Hematopoietic multipotent progenitor cell treated with erythropoietin and hydrocortisone succinate and interleukin-3 and kit ligand, for 15 days (in vitro differentiated cells): ENCODE results near the gene PMP22.

ENCODE experiments used
- DNase-seq: peaks from one replicate; pipeline ENCODE4 v3.0.0-alpha.2; 2015; ENCODE audit warnings: low spot score

Gene PMP22

DNA sequence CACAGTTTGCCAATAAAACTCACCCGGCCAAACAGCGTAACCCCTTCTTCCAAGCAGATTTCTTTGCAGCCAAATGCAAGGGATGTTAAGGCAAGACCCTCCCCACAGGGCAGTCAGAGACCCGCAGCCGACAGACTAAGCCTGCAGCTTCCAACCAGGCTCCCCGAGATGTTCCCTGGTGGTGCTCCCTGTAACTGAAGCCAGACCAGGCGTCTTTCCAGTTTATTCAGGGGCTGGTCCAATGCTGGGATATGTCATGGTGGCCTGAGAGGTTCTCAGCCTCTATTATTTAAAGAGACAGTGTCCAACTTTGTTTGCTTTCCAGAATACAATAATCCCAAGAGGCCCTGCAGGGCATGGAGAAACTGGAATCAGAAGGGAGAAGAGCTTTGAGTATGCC is at the start of gene PMP22:
TSS of gene PMP22 (minus strand) at position 196 of the 400 bp plus-strand sequence. CDS start 4,599 bp downstream, outside the sequence.
- DNase-seq: no peak

DNA sequence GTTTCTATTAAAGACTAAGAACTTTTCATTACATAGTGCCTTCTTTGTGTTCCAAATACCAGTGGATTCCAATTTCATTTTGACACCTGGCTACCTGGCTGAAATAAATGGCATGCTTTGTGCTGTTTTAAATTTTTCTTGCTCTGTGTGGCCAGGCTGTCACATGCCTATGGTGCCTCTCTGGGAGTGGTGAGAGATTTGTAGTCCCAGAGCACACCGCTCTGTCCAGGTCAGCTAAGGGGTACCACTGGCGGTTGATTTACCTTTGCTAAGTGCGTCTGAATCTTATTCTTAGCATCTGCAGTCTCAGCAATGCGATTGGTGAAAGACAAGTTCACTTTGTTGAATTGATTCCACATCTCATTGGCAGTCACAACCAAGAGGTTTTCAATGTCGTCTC is 46.9 kb upstream of the PMP22 start:
- no peak for DNase-seq

DNA sequence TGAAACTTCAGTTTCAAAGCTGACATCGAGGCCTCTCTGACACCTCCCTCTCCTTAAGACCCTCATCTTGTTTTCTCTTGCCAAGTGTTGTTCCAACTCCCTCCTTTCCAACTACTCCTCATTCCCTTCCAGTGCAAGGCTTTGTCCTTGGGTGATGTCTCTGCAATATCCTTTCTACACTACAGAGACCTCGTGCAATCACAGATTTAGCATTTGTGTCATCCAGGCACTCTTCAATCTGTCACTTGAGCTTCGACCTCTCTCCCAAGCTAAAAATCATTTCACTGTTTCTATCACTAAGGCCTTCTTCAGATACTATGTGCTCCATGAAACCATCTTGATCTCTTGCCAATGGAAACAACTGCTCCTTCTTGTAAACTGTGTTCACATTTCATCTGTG is 44.7 kb upstream of the PMP22 start:
- no peak for DNase-seq

DNA sequence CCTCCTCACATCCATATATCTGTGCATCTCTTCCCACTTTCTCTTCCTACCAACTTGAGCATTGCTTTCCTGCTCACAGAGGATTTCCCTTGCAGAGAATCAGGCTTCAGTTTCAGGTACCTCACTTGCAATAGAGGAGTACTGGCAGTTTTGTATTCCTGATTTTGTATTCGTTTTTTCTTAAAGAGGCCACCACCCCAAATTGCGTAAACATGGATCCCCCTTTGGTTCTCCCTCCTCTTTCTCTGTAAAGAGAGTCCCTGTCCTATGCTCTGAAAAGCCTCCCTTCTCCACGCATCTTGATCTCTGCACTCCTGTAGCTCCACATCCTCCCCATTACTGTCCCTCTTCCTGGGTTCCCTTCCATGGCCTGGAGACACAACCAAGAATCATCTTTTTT is 44.1 kb upstream of the PMP22 start:
- no peak for DNase-seq

DNA sequence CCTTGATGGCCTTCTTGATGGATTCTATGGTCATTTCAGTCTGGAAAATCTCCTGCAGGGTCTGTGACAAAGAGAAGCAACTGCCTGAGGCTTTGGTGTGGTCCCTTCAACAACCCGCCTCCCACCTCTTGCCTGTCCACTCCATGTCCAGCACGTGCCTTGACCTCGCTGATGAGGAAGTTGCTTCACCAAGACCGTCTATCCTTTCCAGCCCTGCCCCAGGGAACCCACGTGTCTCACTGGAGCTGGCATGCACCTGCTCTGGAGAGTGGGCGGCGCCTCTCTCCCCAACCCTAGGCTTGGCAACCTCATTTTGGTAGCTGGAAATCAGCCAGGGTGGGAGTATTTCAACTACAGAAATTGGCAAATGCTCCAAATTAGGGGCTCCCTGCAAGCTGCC is 43.6 kb upstream of the PMP22 start:
- DNase-seq: no peak

DNA sequence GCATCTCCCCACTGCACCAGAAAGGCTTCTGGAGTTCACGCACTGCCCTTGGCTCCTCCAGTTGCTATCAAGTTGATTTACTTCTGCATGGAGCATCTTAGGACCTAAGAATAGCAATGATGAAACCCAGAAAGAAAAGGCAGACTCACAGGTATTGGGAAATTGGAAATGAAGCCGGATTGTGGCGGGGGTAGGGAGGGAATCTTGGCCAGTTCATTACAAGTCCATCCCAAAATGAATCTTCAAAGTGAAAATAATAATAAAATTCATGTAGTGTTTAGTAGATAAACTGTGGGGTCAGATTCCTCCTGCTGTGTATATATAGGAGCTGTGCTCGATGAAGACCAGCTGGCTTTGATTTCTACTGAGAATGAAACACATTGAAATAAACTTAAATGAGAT is 42.6 kb upstream of the PMP22 start:
- no peak for DNase-seq

DNA sequence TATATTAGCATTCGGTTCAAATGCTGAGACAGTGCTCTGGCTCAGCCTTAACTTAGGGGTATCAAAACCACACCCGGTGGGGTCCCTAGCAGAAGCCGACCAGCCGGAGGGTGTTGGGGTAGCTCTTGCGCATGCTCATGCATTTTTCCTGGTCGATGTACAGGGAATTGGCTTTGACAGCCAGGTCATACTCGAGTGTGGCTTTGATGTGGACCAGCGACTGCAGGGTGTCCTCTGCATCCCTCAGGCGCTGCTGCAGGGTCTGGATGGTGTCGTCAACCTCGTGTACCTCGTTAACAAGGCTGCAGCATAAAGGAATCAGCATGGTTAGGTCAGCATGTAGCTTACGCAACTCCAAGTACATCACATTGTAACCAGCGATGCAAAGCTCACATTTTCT is 38.7 kb upstream of the PMP22 start:
- DNase-seq: no peak

DNA sequence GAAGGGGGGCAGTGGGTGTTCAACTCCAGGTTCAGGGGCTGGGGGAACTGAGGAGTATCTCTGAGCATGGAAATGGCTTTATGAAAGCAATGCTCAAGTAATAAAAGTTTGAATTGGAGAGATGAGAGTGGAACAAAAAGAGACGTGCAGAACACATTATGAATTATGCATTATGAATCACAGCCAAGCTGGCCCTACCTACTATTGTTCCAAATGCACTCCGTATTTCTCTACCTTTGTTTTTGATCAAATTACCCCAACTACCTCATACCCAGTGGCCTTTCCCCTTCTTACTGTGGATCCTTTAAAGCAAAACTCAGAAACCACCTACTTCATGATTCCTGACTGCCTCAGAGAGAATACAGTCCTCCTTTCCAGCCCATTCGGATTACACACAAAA is 38.1 kb upstream of the PMP22 start:
- no peak for DNase-seq

DNA sequence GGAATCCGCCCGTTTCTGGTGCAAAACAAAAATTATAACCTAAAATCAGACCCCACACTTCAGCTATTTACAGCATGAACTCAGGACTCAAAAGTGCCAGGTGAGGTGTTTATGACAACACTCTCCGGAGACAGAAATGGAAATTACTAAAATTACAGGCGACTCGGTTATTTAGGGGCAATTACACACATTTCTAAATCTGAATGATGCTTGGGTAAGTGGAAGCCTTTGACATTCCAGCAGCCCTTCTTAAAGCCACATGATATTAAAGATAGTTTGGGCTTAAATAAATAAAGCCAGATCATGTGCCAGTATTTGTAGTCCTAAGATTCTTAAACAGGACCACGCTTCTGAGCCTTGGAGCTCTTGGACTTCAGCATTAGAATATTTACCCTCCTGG is 36.7 kb upstream of the PMP22 start:
- no peak for DNase-seq

DNA sequence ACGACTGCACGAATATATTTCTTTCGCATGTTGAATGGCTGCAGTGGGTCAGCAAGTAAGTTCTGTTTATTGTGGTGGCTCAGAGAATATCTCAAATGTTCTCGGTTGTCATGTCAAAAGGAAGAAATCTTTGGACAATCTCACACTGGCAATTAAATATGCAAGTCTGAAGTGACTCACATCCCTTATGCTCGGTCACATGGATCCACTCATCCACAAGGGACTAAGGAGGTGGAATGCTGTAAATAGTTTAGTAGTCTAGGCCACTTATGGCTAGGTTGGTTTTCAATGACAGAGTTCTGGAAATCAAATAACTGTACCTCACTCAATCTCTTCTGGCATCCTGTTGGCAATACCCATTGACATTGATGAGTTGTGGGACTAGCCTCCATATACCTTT is 33.0 kb upstream of the PMP22 start:
- no peak for DNase-seq

DNA sequence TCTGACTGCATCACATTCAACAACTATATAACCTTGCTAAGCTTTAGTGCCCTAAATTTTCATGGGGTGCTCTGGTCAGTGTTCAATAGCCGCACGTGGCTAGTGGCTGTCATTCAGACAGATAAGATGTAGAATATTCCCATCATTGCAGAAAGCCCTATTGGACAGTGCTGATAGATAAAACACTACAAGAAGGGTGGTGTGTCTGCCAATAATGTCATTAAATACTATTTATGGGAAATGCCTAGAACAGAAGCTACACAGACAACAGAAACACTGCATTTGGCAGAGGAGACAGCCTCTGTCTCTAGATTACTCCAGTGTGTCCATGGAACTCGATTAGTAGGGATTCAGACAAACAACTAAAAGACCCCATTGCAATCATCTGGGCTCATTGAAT is 28.4 kb upstream of the PMP22 start:
- no peak for DNase-seq

DNA sequence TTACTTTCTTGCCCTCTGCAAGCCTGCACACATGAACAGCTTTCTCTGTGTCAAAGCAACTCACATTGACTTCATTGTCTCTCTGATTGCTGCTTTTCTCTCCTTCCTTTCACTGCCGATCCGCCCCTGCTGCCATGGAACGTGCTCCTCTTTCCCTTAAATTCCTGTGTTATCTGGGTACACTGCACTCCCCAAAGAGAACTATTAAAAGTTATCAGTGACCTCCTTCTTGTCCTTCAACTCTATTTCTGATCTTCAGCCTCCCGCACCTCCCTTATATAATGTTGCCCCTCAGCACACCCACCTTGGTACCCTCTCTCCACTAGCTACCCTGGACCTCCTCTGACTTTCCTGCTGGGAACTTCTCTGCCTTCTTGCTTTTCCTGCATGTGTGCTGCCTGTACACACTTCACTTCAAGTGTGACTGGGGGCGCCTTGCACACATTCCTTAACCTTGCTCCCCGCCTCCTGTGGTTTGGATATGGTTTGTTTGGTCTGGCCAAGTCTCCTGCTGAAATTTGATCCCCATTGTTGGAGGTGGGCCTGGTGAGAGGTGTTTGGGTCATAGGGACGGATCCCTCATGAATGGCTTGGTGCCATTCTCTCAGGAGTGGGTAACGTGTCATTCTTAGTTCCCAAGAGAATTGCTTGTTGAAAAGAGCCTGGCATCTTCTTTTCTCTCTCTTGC is 26.7 kb upstream of the PMP22 start:
- no peak for DNase-seq

DNA sequence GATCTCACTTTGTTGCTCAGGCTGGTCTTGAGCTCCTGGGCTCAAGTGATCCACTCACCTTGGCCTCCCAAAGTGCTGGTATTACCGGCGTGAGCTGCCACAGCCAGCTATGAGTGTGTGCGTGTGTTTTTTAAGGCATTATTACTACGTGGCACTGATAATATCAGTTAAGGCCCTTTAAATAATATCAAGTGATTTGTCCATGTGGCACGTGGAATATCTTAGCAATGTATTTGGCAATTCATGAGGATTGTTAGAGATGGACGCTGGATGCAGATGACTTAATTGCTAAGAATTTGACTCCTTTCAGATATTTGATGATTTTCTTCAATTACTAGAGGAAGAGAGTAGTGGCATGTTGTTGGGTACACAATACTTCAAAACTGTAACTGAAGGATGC is 25.5 kb upstream of the PMP22 start:
- DNase-seq: no peak

DNA sequence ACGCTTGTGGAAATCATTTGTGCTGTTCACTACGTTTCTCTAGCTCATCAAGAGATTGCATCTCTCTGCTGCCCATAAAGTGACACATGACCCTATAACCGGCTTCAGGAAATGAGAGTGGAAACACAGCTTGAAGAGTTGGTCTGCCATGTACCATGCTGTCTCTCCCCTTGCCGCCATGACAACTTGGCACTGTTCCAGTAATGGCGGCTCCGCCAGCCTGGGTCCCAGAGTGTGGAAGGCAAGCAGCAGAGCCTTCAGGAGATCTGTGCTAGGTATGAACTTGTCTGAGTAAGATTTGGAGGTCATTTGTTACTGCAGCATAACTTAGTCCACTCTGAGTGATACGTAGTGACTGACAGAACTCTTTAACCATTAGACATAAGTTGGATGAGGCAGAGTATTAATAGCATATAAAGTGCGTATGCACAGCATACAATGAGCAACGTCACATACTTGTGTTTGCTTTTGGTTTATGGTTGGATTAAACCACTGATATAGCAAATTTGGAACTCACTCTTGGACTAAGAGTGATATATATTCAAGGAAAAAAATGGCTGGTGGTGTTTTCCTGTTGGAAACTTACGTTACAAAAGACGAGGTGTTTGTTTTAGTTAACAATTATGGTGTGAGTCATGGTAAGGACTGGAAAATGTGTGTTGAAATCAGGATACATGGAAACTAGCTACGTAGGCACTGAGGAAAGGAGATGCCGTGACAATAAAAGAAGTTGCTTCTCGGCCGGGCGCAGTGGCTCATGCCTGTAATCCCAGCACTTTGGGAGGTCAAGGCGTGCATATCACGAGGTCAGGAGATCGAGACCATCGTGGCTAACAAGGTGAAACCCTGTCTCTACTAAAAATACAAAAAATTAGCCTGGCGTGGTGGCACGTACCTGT is 24.4 kb upstream of the PMP22 start:
- no peak for DNase-seq

DNA sequence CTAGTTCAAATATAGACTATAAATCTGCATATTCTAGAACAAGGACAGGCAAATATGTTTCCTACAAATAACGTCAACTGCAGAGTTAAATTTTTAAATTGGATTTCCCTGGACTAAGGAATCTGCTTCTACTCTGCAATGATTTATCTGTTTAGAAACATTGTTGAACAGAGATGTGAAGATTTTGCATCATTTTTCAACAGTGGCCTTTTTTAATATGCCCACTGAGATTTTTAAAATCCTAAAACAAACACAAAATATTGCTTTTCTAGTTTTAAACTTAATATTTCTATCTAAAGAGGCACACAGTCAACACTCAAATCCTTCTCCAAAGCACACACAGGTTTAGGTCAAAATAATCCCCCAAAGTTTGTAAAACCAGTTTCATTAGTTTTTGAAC is 23.7 kb upstream of the PMP22 start:
- no peak for DNase-seq

DNA sequence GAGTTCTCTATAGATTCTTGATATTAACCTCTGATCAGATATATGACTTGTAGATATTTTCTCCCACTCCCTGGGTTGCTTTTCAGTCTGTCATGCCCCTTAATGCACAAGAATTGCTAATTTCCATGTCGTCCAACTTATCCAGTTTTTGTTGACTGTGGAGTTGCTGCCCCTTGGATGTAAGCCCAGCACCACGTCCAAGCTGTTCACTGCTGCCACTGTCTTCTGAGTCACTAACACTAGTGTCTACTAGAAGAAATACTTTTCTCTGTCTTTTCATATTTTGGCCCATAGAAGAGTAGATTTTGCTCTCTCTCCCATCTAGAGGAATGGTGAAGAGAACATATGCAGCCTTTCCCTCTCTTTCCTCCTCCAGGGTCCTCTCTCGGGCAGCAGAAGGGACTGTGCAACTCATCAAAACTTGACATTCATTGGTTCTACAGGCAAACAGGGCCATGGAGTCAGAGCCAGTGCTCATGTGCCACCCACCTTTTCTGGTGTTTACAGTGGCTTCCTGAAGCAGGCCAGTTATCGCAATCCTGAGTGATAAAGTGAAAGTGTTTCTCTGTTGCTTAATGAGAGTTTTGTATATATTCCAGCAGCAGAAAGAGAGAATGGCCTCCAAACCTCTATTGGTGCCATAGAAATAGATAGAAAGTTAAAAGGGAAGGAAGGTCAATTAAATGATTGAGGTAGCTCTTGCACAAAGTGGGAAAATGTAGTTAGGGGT is 22.6 kb upstream of the PMP22 start:
- no peak for DNase-seq

DNA sequence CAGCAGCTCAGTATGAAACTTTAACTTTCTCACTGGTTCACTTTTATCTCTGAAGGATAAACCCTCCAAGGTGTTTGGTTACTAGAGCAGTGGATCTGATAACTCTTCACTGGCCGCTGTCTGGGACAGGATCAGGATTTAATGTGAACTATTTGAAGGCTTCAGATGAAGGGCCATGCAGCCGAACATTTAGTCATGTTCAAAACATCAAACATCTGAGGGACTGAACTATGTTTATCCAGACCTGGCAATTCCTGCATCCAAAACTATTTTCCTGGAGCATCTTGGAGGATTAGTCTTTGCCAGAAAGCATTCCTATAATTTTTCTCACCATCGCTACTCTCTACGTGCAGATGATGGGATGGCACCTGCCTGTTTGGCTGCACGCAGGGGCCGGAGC is 20.3 kb upstream of the PMP22 start:
- DNase-seq: no peak

DNA sequence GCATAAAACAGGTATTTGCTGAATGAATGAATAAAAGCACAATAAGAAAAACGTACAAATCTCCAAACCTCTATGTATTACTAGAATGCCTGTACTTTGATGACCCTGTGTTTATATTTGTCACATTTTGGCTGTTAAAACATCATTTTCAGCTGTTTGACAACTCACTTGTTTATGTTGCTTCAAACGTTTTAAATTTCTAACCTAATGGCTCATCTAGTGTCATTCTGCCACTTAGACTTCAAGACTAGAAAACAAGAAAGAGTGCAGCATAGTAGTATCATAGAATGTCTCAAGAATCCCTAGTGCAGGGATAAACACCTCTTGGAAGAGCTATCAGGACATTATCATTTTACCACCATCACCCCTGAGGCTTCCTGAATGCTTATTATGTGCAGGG is 19.4 kb upstream of the PMP22 start:
- DNase-seq: no peak

DNA sequence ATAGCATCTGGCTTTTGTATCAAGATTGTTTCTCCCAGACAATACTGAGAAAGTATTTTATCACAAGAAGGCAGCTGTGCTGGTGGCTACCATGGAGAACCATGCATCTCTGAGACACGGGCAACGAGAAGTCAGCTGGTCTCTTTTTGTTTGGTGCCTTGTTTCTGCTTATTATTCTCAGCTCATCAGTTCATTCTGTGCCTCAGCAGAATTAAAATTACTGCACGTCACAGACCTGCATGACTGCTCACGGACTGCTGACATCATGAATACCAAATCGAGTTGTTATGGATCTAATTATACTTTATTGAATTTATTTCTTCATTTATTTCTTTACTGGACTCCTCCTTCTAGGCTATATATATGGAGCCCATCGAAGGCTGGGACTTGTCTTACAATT is 19.0 kb upstream of the PMP22 start:
- no peak for DNase-seq

DNA sequence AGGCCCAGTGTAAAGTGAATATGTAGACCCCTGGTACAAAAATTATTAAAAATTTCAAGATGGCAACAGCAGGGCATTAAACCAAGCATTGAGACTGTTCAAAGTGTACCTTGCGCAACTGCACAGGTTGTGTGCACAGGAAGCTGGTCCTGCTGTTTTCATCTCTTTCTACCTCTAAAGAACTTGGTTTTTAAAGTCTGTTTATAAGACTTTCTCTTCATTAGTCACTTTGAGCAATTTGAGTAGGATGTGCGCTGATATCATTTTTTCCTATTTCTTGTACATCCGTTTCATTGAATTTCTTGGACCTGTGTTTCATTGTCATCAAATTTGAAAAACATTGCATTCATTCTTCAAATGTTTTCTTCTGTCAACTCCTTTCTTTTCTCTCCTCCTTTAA is 16.8 kb upstream of the PMP22 start:
- DNase-seq: no peak

DNA sequence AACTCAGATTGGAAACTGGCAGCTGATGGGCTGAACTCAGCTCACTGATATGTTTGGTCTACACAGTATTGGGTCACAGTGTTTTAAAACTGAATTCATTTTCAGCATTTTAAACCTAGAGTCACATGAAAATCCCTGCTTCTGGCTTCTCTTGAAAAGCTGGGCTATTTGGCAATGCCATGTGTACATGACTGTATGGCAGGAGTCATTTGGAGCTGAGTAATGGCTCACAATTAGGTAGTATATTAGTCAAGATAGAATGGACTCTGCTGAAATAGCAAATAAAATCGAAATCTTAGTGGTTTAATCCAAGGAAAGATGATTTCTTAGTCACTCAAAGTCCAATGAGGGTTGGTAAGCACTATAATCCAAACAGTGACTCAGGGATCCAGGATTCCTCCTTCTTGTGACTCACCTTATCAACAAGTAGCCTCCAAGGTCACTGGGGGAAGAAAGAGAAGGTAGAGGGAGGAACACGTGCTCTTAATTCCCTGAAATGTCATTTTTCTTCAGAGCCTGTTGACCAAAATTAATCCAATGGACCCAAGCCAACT is 13.9 kb upstream of the PMP22 start:
- DNase-seq: no peak

DNA sequence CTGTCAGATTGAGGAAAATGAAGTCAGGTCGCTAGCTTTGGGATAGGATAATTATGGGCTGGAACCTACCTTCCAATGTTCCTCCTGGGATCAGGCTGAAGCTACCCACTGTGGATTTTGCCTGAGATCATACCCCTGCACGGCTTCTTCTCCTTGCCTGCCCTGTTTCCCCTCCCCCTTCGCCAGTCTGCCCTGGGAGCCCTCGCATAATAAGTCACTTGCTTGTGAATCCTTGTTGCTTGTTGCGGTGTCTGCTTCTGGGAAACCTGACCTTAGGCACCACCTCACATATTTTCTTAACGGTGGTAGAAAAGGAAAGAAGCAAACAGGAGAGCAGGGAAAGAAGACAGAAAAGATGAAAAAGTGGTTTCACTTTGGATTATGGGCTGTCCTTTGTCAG is 13.3 kb upstream of the PMP22 start:
- DNase-seq: no peak

DNA sequence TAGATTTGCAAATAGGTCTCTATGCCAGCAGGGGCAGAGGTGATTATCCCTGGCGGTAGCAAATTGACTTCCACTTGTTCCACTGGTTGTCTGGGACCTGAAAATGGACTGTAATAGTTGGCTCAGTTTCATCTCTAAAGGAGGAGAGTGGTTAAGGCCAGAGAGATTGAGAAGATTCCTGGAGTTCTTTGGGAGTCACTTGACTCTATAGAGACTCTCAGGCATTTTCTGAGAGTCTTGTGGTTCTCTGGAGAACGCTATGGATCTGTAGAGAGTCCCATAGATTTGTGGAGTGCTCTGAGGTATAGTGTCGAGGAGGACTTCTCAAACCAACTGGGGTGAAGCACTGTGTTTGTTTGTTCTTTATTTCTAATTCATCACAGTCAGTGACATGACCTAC is 8.9 kb upstream of the PMP22 start:
- no peak for DNase-seq
